ENCODE data around the gene TSPAN2. TPM values are rescaled to one million over a fixed set of nuclear protein-coding genes. Genes with fewer than 3 reads are reported as not detected.
"Not testable (repeated sequence)": the region's sequence is repeated elsewhere in the genome, so short reads cannot be mapped to it uniquely, and the experiment has no call there.

The TSPAN2 gene
- total and polyA plus RNA-seq, 11 donors, result 2.8 to 10.6 (median 7.1) TPM

DNA sequence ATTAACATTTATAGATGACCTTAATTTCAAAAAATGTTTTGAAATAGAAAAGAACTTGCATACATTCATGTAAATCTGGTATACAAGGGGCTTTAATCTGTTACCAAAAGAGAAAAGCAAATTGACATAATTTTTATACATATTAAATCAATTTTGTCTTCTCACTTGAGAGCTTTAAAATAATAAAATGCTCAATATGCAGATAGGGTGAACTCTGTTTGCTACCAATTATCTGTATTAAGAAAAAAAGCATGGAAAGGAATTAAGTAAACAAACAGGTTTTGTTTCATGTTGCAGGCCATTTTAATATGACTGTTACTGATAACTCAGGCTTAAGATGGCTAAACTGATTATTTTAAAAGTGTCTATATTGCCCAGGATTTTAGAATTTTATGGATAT, 65.7 kb downstream of the TSPAN2 start:
- no peaks in the 10 kb centered on the region for H3K36me3 ChIP-seq
- peaks cover 0 to 4% (median 0%) of the 10 kb centered on the region in 9 donors for H3K27me3 ChIP-seq
- H3K4me1 ChIP-seq, result no peaks in the 10 kb centered on the region
- no peaks in the 10 kb centered on the region for H3K9me3 ChIP-seq
- no peak overlapping the region for H3K4me3 ChIP-seq
- no peak for TF ChIP-seq POLR2A (IDR thresholded peaks at IDR 0.05)
- TF ChIP-seq, protein P1, sequence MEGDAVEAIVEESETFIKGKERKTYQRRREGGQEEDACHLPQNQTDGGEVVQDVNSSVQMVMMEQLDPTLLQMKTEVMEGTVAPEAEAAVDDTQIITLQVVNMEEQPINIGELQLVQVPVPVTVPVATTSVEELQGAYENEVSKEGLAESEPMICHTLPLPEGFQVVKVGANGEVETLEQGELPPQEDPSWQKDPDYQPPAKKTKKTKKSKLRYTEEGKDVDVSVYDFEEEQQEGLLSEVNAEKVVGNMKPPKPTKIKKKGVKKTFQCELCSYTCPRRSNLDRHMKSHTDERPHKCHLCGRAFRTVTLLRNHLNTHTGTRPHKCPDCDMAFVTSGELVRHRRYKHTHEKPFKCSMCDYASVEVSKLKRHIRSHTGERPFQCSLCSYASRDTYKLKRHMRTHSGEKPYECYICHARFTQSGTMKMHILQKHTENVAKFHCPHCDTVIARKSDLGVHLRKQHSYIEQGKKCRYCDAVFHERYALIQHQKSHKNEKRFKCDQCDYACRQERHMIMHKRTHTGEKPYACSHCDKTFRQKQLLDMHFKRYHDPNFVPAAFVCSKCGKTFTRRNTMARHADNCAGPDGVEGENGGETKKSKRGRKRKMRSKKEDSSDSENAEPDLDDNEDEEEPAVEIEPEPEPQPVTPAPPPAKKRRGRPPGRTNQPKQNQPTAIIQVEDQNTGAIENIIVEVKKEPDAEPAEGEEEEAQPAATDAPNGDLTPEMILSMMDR (IDR thresholded peaks at IDR 0.05), result no peak
- intact Hi-C loops (cut with DNase I), result no loop called here
- H3K27ac ChIP-seq, result no peak overlapping the region
- no peak for DNase-seq
- ATAC-seq, result no peak

GRCh38 chr1:115021145-115021544, 68.2 kb downstream of the TSPAN2 start:
- no peak for DNase-seq
- H3K27ac ChIP-seq, result no peak overlapping the region
- intact Hi-C loops (cut with DNase I), result no loop called here
- WGBS, 4 donors, result 59 to 72% (median 67%) methylated on average over 1 of the region's 1 CpG
- H3K36me3 ChIP-seq, result no peaks in the 10 kb centered on the region
- peaks cover 0 to 4% (median 0%) of the 10 kb centered on the region in 9 donors for H3K27me3 ChIP-seq
- ATAC-seq, result no peak
- no peak overlapping the region for H3K4me3 ChIP-seq
- no peak for TF ChIP-seq POLR2A (IDR thresholded peaks at IDR 0.05)
- TF ChIP-seq, protein P1 (IDR thresholded peaks at IDR 0.05), result no peak
- H3K9me3 ChIP-seq, result no peaks in the 10 kb centered on the region
- H3K4me1 ChIP-seq, result no peaks in the 10 kb centered on the region

GRCh38 chr1:115019549-115019948, 69.8 kb downstream of the TSPAN2 start:
- WGBS, 4 donors, result 85 to 92% (median 89%) methylated on average over 9 of the region's 9 CpGs
- H3K4me1 ChIP-seq; ATAC-seq; DNase-seq; H3K4me3 ChIP-seq; H3K27ac ChIP-seq; H3K36me3 ChIP-seq; intact Hi-C loops (cut with DNase I); H3K27me3 ChIP-seq; H3K9me3 ChIP-seq: not testable (repeated sequence)

GRCh38 chr1:115013792-115014191, 75.5 kb downstream of the TSPAN2 start:
- Histone ChIP-seq H3K27ac (no peak overlapping the region), H3K27me3 (no peaks in the 10 kb centered on the region), H3K4me1 (no peaks in the 10 kb centered on the region), H3K36me3 (no peaks in the 10 kb centered on the region), H3K9me3 (no peaks in the 10 kb centered on the region), H3K4me3 (no peak overlapping the region)
- ATAC-seq, result no peak
- no peak for TF ChIP-seq POLR2A (IDR thresholded peaks at IDR 0.05)
- TF ChIP-seq, protein P1 (IDR thresholded peaks at IDR 0.05), result no peak
- no peak for DNase-seq
- WGBS, 4 donors, result 86 to 94% (median 89%) methylated on average over 2 of the region's 2 CpGs
- intact Hi-C loops (cut with DNase I), result no loop called here

- Histone ChIP-seq H3K27ac (no peak overlapping the region), H3K27me3 (no peaks in the 10 kb centered on the region), H3K36me3 (no peaks in the 10 kb centered on the region), H3K4me3 (no peak overlapping the region), H3K9me3 (no peaks in the 10 kb centered on the region), H3K4me1 (no peaks in the 10 kb centered on the region)
- intact Hi-C loops (cut with DNase I), result no loop called here
- DNase-seq, result no peak
- TF ChIP-seq POLR2A (IDR thresholded peaks at IDR 0.05), result no peak
- TF ChIP-seq, protein P1 (IDR thresholded peaks at IDR 0.05), result no peak
- 50 to 77% (median 61%) methylated on average over 1 of the region's 1 CpG for WGBS, 4 donors
- ATAC-seq, result no peak
Measured at GRCh38 chr1:115012434-115012833, 76.9 kb downstream of the TSPAN2 start.

Data from heart left ventricle (tissue), 16 donors.